Breast epithelium (tissue), 3 donors: ENCODE data around the gene PRIM2.
"Not testable (repeated sequence)": the region's sequence is repeated elsewhere in the genome, so short reads cannot be mapped to it uniquely, and the experiment has no call there.

Experiments
- POLR2A ChIP-seq: fragments of 450-650 bp; IDR thresholded peaks from one replicate; pipeline ENCODE4 v1.6.1; 2016; ENCODE audit warnings: antibody characterized with exemption, mild to moderate bottlenecking, moderate library complexity
- TF ChIP-seq, protein P1 (sequence below), 3 donors: fragments of 450-650 bp; IDR thresholded peaks; one replicate each; pipeline ENCODE4 v1.5.1; 2016 to 2017; ENCODE audit warnings: antibody characterized with exemption in 3 of 3, mild to moderate bottlenecking in 3 of 3, moderate library complexity in 3 of 3

DNA sequence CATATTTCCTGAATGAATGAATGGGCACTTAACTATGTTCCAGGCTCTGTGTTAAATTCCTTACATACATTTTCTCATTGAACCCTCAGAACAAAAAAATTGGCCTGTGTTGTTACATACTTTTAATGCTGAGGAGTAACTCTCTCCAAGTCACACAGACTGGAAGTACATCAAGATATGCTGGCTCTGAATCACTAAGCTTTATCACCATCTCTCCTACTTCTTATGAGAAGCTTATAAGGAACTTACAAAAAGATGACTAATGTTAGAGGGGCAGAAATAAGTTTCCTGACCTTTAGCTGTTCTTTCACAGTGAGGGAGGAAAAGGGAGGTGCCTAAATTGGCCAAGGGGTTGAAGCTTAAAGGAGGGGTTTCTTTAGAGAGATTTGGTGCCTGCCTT is 350.7 kb downstream of the PRIM2 start:
- TF ChIP-seq, protein P1, sequence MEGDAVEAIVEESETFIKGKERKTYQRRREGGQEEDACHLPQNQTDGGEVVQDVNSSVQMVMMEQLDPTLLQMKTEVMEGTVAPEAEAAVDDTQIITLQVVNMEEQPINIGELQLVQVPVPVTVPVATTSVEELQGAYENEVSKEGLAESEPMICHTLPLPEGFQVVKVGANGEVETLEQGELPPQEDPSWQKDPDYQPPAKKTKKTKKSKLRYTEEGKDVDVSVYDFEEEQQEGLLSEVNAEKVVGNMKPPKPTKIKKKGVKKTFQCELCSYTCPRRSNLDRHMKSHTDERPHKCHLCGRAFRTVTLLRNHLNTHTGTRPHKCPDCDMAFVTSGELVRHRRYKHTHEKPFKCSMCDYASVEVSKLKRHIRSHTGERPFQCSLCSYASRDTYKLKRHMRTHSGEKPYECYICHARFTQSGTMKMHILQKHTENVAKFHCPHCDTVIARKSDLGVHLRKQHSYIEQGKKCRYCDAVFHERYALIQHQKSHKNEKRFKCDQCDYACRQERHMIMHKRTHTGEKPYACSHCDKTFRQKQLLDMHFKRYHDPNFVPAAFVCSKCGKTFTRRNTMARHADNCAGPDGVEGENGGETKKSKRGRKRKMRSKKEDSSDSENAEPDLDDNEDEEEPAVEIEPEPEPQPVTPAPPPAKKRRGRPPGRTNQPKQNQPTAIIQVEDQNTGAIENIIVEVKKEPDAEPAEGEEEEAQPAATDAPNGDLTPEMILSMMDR (IDR thresholded peaks at IDR 0.05) = not testable (repeated sequence)
- not testable (repeated sequence) for TF ChIP-seq POLR2A
